HG03432 (cell line): ENCODE results near the gene GASK1A.
A peak's percentile ranks its signal among the peaks of the same experiment; 100 is the strongest.

Experiments used
- ATAC-seq: cut with Tn5 transposase; IDR thresholded peaks from one replicate; pipeline ENCODE4 v1.9.1; 2021; ENCODE audit warnings: mild to moderate bottlenecking, moderate library complexity; ENCODE audit not compliant: unreplicated experiment

The GASK1A gene

DNA sequence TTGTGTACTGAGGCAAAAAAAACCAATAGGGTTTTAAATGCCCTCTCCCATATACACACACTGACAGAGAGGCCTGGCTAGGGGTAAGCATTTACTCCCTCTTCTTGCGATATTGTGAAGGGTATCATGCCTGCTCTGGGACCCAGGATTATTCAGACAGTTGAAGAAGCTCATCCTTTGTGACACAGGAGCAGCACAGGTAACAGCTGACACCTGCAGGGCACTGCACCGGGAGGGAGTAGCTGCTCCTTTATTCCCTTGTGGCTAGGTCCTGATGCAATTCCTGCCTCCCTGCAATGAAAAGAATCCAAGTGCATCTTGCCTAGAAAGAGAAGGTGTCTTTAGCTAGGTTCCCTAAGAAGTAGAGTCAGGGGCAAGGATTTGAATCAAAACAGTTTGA lies 103.3 kb downstream of the GASK1A start:
- ATAC-seq: no peak

DNA sequence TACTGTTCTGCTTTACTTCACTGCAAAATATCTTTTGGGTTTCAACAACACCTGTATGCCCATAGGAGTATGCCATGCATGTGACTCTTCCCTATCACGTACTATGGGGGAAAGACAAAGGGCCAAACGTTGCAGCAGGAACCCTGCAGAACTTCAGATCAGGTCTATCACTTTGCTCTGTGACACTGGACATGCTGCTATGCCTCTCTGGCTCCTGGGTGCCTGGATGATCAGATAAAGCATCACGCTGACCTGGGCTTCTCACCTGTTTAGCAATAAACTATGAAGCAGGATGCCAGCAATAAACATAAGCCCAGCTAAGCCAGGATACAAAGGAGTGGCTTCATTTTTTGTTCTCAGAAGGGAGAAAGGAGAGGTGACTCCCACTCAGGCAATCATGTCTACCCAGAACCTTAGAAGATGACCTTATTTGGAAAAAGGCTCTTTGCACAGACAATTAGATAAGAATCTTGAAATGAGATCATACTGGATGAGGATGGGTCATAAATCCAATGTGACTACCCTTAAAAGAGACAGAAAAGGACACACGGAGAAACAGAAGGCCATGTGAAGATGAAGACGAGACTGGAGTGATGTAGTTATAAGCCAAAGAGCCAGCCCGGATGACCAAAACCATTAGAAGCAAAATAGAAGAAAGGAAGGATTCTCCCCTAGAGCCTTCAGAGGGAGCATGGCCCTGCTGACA lies 107.5 kb downstream of the GASK1A start:
- ATAC-seq: no peak

GRCh38 chr3:43087249-43087776 lies 108.2 kb downstream of the GASK1A start:
- no peak for ATAC-seq

DNA sequence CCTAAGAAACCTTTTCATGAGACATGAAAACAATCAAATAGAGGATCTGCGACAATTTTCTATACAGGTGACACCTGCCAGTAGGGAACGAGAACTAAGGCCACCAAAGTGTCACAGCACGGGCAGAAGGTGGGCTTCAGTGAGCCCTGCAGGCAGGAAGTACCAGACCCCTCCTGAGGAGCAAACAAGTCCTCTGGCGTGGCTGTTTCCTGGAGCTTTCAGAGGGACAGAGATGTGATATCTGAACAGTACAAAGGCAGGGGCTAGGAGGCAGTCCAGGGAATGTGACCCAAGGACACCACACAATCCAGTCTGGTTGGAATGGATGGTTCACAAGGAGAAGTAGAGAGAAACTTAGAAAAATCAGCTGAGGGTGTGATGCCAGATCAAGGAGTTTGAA lies 110.0 kb downstream of the GASK1A start:
- no peak for ATAC-seq

DNA sequence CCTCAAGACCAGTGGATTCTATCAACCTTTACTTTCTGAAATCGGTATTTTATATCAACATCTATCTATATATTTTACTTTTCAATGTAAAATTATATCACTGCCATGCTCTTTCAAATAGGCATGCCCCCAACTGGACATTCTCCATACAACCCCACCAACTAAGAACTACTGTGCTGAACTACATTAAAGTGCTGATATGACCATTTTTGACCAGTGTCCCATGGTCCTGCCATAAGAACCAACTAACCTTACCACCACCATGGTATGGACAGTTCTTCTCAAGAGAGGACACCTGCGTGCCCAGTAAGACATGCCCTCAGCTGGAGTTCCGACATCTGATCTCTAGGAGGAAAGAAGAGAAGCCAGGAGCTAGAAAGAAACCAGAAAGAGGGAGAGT lies 111.1 kb downstream of the GASK1A start:
- ATAC-seq: no peak

- no peak for ATAC-seq
These were observed 112.4 kb downstream of the GASK1A start for GRCh38 chr3:43091481-43091880.

GRCh38 chr3:43093006-43093405 lies 113.9 kb downstream of the GASK1A start:
- ATAC-seq: no peak

DNA sequence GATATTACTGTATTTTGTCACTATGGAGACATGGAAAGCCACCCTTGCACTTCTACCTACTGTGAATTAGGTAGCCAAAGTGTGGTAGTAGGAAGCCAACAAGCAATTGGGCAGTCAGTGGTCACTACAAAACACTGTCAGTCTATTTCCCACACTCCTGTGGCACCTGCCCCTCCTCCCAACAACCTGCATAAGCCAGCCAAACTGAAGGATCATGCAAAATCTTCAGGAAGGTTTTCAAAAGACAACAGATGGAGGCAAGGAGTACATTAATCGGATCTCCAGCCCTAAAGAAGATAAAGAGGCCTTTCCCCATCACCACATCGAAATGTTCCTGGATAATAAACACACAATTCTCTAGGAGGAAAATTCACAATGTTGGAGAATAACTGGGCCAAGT lies 114.9 kb downstream of the GASK1A start:
- no peak for ATAC-seq

DNA sequence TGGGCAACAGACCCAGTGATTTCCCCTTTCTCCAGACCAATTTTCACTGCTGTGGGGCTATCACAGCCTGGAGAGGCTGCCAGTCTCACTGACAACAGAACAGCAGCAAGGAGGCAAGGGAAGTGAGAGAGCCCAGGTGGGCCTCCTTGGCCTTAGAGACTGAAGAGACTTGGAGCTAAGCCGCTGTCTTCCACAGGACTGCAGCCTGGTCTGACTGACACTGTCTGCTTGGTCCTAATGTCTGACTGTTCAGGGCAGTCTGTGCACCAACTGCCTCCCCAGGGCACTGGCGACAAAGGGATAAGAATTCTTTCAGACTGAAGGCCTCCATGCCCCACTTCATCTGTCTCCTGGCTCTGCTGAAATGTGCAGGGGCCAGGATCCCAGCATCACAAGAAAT lies 115.3 kb downstream of the GASK1A start:
- ATAC-seq: no peak

DNA sequence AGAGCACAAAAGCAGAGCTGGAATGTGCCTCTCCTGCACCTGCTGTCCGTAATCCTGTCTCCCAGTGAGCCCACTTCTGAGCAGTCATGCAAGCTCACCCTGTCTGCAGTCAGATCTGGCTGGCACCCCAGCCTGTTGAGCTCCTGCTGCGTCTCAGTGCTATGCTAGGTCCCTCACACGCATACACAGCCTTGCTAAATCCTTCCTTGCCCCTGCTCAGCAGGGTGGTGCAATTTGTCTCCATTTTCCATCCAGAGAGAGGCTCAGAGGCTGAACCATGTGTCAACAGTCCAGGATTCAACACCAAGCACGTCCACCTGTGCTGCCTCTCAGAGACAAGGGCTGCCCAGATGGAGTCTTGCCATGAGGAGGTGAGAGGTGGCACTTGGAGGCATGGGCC lies 115.7 kb downstream of the GASK1A start:
- no peak for ATAC-seq

- no peak for ATAC-seq
These were observed 116.3 kb downstream of the GASK1A start for GRCh38 chr3:43095370-43095769.

GRCh38 chr3:43096761-43097160 lies 117.7 kb downstream of the GASK1A start:
- ATAC-seq: no peak

DNA sequence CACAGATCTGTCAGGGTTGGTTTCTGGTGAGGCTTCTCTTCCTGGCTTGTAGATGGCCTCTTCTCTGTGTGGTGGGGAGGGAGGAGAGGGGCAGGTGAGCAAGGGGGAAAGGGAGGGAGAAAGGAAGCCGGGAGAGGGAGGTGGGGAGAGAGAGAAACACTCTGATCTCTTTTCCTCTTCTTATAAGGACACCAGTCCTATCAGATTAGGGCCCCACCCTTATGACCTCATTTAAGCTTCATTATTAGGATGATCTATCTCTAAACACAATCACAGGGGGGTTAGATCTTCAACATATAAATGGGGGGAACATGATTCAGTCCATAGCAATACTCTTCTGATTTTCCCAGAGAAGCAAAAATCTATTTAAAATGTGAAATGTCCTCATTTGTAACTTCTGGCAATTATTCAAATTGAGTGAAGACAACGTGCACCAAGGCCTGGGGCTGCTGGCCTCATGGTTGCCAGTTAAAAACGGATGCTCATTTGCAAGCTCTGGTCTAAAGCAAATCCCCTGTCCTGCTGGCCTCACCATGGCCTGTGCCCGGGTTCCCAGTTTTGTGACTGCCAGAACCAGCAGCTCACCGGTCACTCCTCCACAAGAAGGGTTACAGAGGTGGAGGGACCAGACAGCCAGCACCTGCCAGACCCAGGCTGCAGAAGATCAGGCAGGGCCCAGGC lies 118.4 kb downstream of the GASK1A start:
- no peak for ATAC-seq

DNA sequence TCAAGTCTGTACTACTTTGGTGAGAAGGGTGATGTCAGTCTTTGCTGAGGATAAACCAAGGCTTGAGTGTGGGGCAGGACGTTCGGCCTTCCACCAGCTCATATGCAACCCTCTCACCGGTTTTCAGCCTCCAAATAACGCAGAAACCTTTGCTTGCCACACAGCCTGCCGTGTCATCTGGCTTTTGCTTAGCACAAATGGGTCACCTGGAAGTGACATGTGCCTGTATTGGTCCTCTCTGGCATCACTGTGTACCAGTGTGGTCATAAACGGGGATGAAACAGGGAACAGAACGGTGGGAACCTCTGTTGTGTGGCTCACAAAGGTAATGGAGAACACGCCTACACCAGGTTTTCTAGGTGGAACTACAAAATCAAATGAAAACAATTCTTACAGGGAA lies 119.7 kb downstream of the GASK1A start:
- no peak for ATAC-seq

DNA sequence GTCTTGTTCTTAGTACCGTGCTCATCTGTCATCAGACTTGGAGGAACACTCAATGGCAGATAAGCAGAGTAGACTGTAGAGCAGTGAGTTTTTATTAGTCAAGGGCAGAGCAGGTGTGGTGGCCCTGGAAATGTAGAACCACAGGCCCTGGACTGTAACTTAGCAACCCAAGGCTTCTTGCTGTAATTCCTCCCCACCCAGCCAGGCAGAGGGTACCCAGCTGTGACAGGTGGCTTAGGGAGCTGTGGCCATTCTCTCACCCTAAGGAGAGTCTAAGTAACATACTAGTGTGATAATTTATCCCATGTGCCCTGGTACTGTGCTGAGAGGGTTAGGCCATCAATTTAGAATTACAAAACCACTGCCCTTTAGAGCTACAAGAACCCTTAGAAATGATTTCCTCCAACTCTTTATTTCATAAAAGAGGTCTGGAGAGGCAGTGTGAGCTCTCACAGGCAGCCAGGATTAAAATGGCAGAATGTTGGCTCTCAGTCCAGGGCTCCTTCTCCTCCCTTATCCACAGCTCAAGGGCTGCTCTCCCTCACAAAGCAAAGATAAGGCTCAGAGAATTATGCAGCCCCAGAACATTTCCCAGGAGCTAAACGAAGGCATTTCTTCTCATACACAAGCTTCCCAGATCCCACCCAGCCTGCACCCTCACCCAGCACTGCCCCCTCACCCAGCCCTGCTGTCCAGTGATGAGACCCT lies 123.8 kb downstream of the GASK1A start:
- no peak for ATAC-seq

DNA sequence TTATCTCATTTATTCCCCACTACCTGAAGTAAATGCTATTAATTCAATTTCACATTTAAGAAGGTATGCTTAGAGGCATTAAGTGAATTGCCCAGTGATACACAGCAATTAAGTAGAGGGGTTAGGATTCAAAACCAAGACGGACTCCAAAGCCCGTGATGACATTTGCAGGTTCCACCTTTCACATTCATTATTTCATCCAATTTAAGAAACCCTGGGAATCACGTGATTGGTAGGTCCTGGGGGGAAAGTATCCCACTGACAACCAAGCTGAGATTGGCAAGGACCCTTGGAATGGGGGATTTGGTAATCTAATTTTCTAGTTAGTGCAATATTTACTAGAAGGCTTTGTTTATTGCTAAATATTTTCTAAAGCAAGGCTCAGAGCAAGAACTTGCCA lies 124.9 kb downstream of the GASK1A start:
- no peak for ATAC-seq

GRCh38 chr3:43104660-43105595 lies 125.8 kb downstream of the GASK1A start:
- no peak for ATAC-seq

DNA sequence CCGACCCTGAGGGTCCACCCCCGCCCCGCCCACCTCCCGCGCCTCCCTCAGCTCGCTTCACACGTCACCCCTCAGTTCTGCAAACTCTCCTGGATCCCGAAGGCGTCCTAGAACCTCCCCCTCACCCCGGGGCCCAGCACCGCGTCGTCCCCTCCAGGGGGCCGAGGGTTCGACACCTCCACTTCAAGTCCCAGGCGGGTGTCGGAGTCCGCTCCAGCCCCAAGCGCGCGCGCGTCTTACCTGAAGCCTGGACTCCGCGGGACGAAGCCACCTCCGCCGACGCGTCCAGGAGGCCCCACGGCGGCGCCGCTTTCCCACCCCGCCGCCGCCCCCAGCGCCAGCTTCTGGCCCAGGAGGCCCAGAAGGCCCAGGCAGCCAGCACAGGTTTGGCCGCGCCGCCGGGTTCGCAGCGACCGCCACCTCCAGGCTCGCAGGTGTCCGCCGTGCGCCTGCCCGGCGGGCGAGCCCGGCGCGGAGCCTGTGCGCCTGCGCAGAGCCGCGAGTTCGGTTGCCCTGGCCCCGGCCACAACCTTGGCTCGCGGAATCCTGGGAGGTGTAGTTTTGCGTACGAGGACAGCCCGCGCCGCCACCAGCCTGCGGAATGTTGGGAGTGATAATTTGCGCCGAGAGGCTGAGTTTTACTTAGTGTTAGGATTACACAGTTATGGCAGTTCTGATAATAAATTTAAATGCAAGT lies 126.6 kb downstream of the GASK1A start, which contains the start of gene POMGNT2:
Gene POMGNT2 (minus strand): TSS at position 484 of the 697 bp plus-strand sequence. CDS start 24,648 bp downstream, outside the sequence.
- ATAC-seq: peak; percentile 97

GRCh38 chr3:43106293-43106628 lies 127.2 kb downstream of the GASK1A start:
- ATAC-seq: peak; percentile 7
